H9 (cell line): ENCODE measurements around the gene SDC4. TPM values are rescaled to one million over a fixed set of nuclear protein-coding genes. Genes with fewer than 3 reads are reported as not detected.
A peak's percentile ranks its signal among the peaks of the same experiment; 100 is the strongest.

Source experiments
- DNase-seq: peaks from one replicate; pipeline ENCODE4 v3.0.0-alpha.2; 2017
- H2AFZ ChIP-seq: one replicate; pipeline ENCODE4 v1.6.1; 2013; ENCODE audit warnings: mild to moderate bottlenecking, low read length, control low read depth, moderate library complexity
- H2AK5ac ChIP-seq: 2 replicates; pipeline ENCODE4 v1.6.1; 2013; ENCODE audit warnings: low read length, control low read depth, mixed read lengths; ENCODE audit not compliant: insufficient read length
- H2BK120ac ChIP-seq: one replicate; pipeline ENCODE4 v1.6.1; 2013; ENCODE audit warnings: low read depth, mild to moderate bottlenecking, low read length, control low read depth, inconsistent platforms; ENCODE audit not compliant: poor library complexity, severe bottlenecking
- H2BK12ac ChIP-seq: 2 replicates; pipeline ENCODE4 v1.6.1; 2013; ENCODE audit warnings: low read length, control low read depth, mixed read lengths, low read depth; ENCODE audit not compliant: insufficient read length
- H2BK15ac ChIP-seq: 2 replicates; pipeline ENCODE4 v1.6.1; 2013; ENCODE audit warnings: low read depth, low read length, control low read depth
- H2BK20ac ChIP-seq: one replicate; pipeline ENCODE4 v1.6.1; 2013; ENCODE audit warnings: low read depth, mild to moderate bottlenecking, low read length, control low read depth, inconsistent platforms; ENCODE audit not compliant: poor library complexity, severe bottlenecking
- H2BK5ac ChIP-seq: 2 replicates; pipeline ENCODE4 v1.6.1; 2013; ENCODE audit warnings: low read length, control low read depth, mixed read lengths; ENCODE audit not compliant: insufficient read length
- H3K14ac ChIP-seq: 2 replicates; pipeline ENCODE4 v1.6.1; 2013; ENCODE audit warnings: low read length, control low read depth; ENCODE audit not compliant: insufficient read depth
- H3K18ac ChIP-seq: 2 replicates; pipeline ENCODE4 v1.6.1; 2013; ENCODE audit warnings: low read depth, mild to moderate bottlenecking, mixed read lengths, low read length, control low read depth; ENCODE audit not compliant: insufficient read length
- H3K23ac ChIP-seq: 2 replicates; pipeline ENCODE4 v1.6.1; 2013; ENCODE audit warnings: low read length, control low read depth, mixed read lengths, low read depth; ENCODE audit not compliant: insufficient read length
- H3K23me2 ChIP-seq: 2 replicates; pipeline ENCODE4 v1.6.1; 2013; ENCODE audit warnings: low read depth, mild to moderate bottlenecking, mixed read lengths, low read length, control low read depth; ENCODE audit not compliant: insufficient read length, poor library complexity, severe bottlenecking
- H3K27ac ChIP-seq: 2 replicates; pipeline ENCODE4 v1.5.1; 2013; ENCODE audit warnings: low read length, control low read depth, mixed read lengths, low read depth; ENCODE audit not compliant: insufficient read length
- H3K27me3 ChIP-seq: 2 replicates; pipeline ENCODE4 v1.6.1; 2013; ENCODE audit warnings: low read length, control low read depth, inconsistent platforms; ENCODE audit not compliant: insufficient read depth
- H3K4ac ChIP-seq: 2 replicates; pipeline ENCODE4 v1.6.1; 2013; ENCODE audit warnings: low read depth, mild to moderate bottlenecking, control low read depth, inconsistent platforms, low read length, moderate library complexity
- H3K4me1 ChIP-seq: 2 replicates; pipeline ENCODE4 v1.6.1; 2013; ENCODE audit warnings: low read length, control low read depth, inconsistent platforms; ENCODE audit not compliant: insufficient read depth
- H3K4me2 ChIP-seq: 2 replicates; pipeline ENCODE4 v1.6.1; 2013; ENCODE audit warnings: low read length, control low read depth, mixed read lengths; ENCODE audit not compliant: insufficient read length, insufficient read depth
- H3K56ac ChIP-seq: 2 replicates; pipeline ENCODE4 v1.6.1; 2013; ENCODE audit warnings: low read depth, mild to moderate bottlenecking, mixed read lengths, low read length, control low read depth; ENCODE audit not compliant: insufficient read length
- H3K79me1 ChIP-seq: 2 replicates; pipeline ENCODE4 v1.6.1; 2013; ENCODE audit warnings: low read depth, mild to moderate bottlenecking, moderate library complexity, low read length, control low read depth, inconsistent platforms; ENCODE audit not compliant: insufficient read depth, poor library complexity, severe bottlenecking
- H3K79me2 ChIP-seq: 2 replicates; pipeline ENCODE4 v1.6.1; 2013; ENCODE audit warnings: low read length, control low read depth, inconsistent platforms; ENCODE audit not compliant: insufficient read depth
- H3K9ac ChIP-seq: 2 replicates; pipeline ENCODE4 v1.6.1; 2013; ENCODE audit warnings: low read length, control low read depth, mixed read lengths; ENCODE audit not compliant: insufficient read length; ENCODE audit errors: extremely low read depth
- H3K9me3 ChIP-seq: one replicate; pipeline ENCODE4 v1.6.1; 2013; ENCODE audit warnings: low read depth, low read length, inconsistent platforms; ENCODE audit not compliant: control insufficient read depth
- H3T11ph ChIP-seq: one replicate; pipeline ENCODE4 v1.6.1; 2013; ENCODE audit warnings: mild to moderate bottlenecking, low read length, control low read depth, inconsistent platforms
- H4K20me1 ChIP-seq: one replicate; pipeline ENCODE4 v1.6.1; 2013; ENCODE audit not compliant: control insufficient read depth, insufficient read length, insufficient read depth
- H4K5ac ChIP-seq: 2 replicates; pipeline ENCODE4 v1.6.1; 2013; ENCODE audit warnings: low read depth, mild to moderate bottlenecking, mixed read lengths, low read length, control low read depth; ENCODE audit not compliant: insufficient read length
- H4K8ac ChIP-seq: replicated peaks from 2 replicates; pipeline ENCODE4 v1.6.1; 2013; ENCODE audit warnings: low read length, control low read depth, mixed read lengths, low read depth; ENCODE audit not compliant: insufficient read length
- H4K91ac ChIP-seq: 2 replicates; pipeline ENCODE4 v1.6.1; 2013; ENCODE audit warnings: low read depth, mild to moderate bottlenecking, moderate library complexity, mixed read lengths, low read length, control low read depth; ENCODE audit not compliant: insufficient read length
- H3K27ac Mint-ChIP-seq, 3 experiments: 2 replicates in 2 of 3; 3 replicates in 1 of 3; pipeline ENCODE4 v1.8.0; 2020 to 2021; ENCODE audit warnings: mixed read lengths in 3 of 3, mild to moderate bottlenecking in 1 of 3, moderate library complexity in 1 of 3
- H3K27me3 Mint-ChIP-seq: 2 replicates; pipeline ENCODE4 v1.8.0; 2021; ENCODE audit warnings: low read depth, mild to moderate bottlenecking, moderate library complexity, mixed read lengths
- H3K36me3 Mint-ChIP-seq, 3 experiments: 2 replicates in 2 of 3; 3 replicates in 1 of 3; pipeline ENCODE4 v1.8.0; 2020 to 2021; ENCODE audit warnings: low read depth in 3 of 3, mixed read lengths in 3 of 3; ENCODE audit not compliant: insufficient read depth in 1 of 3
- H3K4me1 Mint-ChIP-seq, 2 experiments: 2 replicates each; pipeline ENCODE4 v1.8.0; 2020; ENCODE audit warnings: mixed read lengths in 2 of 2
- H3K4me3 Mint-ChIP-seq, 2 experiments: 2 replicates in 1 of 2; 3 replicates in 1 of 2; pipeline ENCODE4 v1.8.0; 2020 to 2021; ENCODE audit warnings: mild to moderate bottlenecking in 2 of 2, mixed read lengths in 2 of 2, moderate library complexity in 1 of 2
- H3K9me3 Mint-ChIP-seq, 2 experiments: 2 replicates in 1 of 2; 3 replicates in 1 of 2; pipeline ENCODE4 v1.8.0; 2020; ENCODE audit warnings: mild to moderate bottlenecking in 2 of 2, mixed read lengths in 2 of 2, moderate library complexity in 1 of 2
- CTCF ChIP-seq: fragments of 200-600 bp; sonication (generic); conservative IDR thresholded peaks from 3 replicates; pipeline ENCODE4 v1.8.0; 2021; ENCODE audit warnings: antibody characterized with exemption, mild to moderate bottlenecking
- WGBS: extraction: QIAGEN DNeasy Blood & Tissue Kit; methylation state at CpG from one replicate; pipeline ENCODE4 v1.1.7; 2013; ENCODE audit warnings: missing lambda C conversion rate, low lambda C conversion rate, mixed read lengths; ENCODE audit not compliant: insufficient read length; ENCODE audit errors: extremely low coverage; 5-methylcytosine and 5-hydroxymethylcytosine counted together
- total RNA-seq: library from RNA; stranded (reverse); gene quantifications from 2 replicates; pipeline ENCODE4 v1.2.1, GENCODE V29; 2021

The SDC4 gene
- total RNA-seq, 1 experiment from 2014 or later: 50.7 TPM

- no peaks in the 10 kb centered on the region for H3K79me2 ChIP-seq
- no peak overlapping the region for H3K4me2 ChIP-seq
- no peak overlapping the region for H2BK20ac ChIP-seq
- H3K4me1 ChIP-seq: no peaks in the 10 kb centered on the region
- DNase-seq: peak; percentile 10
- H3K4me1 Mint-ChIP-seq: peaks cover 10 to 12% of the 10 kb centered on the region in 2 experiments
- H4K5ac ChIP-seq: no peak overlapping the region
- H3K4ac ChIP-seq: no peak overlapping the region
- H3K9me3 Mint-ChIP-seq: no peaks in the 10 kb centered on the region
- no peak overlapping the region for H3K23ac ChIP-seq
- peaks cover 11% of the 10 kb centered on the region for H3K23me2 ChIP-seq
- no peak overlapping the region for H2AK5ac ChIP-seq
- no peak overlapping the region for H2BK15ac ChIP-seq
- H4K91ac ChIP-seq: no peak overlapping the region
- H2AFZ ChIP-seq: no peak overlapping the region
- no peak overlapping the region for H4K8ac ChIP-seq
- TF ChIP-seq CTCF: no peak
- no peak overlapping the region for H3K56ac ChIP-seq
- peaks cover 2% of the 10 kb centered on the region; the same call in 1 of the 2 replicates for H3K27me3 ChIP-seq
- no peak overlapping the region for H3K18ac ChIP-seq
- no peak overlapping the region for H2BK12ac ChIP-seq
- H3T11ph ChIP-seq: no peak overlapping the region
- H3K36me3 Mint-ChIP-seq: peaks cover 6 to 30% (median 20%) of the 10 kb centered on the region in 3 experiments; a peak in 6 of 7 replicates
- no peaks in the 10 kb centered on the region for H3K79me1 ChIP-seq
- H4K20me1 ChIP-seq: no peaks in the 10 kb centered on the region
- H3K27ac Mint-ChIP-seq: no peak overlapping the region; a peak in 1 of 7 replicates
- no peak overlapping the region for H2BK5ac ChIP-seq
- H3K4me3 Mint-ChIP-seq: no peak overlapping the region
- H2BK120ac ChIP-seq: no peak overlapping the region
- H3K14ac ChIP-seq: no peak overlapping the region
- H3K9me3 ChIP-seq: no peaks in the 10 kb centered on the region
- no peak overlapping the region for H3K27ac ChIP-seq
- H3K9ac ChIP-seq: no peak overlapping the region
- no CpG with 5 or more reads among the region's 3 CpGs for WGBS
- H3K27me3 Mint-ChIP-seq: peaks cover 18% of the 10 kb centered on the region
Measured at GRCh38 chr20:45370571-45371160, 22.4 kb upstream of the SDC4 start.
